Endothelial cell of umbilical vein (primary cell): ENCODE data around the gene NPAS1. TPM values are rescaled to one million over a fixed set of nuclear protein-coding genes. Genes with fewer than 3 reads are reported as not detected.

Source experiments
- BruUV-seq: library from RNA; stranded (reverse); fragments of 400-500 nt; replicated peaks from 2 replicates; lab custom pipeline; 2021; lab: Mats Ljungman, UMichigan
- CTCF ChIA-PET: fragments of 300-600, 350-600 bp; sonication (Branson Sonifier 250); formaldehyde crosslinking; loops from one replicate; lab custom pipeline; 2021; ENCODE audit warnings: antibody characterized with exemption, inconsistent platforms; lab: Charles Lee
- POLR2A ChIA-PET: fragments of 300-600, 350-600 bp; sonication (Branson Sonifier 250); formaldehyde crosslinking; loops from one replicate; lab custom pipeline; 2021; ENCODE audit warnings: antibody characterized with exemption, inconsistent platforms; lab: Charles Lee
- DNase-seq: peaks from one replicate; pipeline ENCODE4 v3.0.0-alpha.2; 2011; ENCODE audit warnings: low read depth, low spot score
- FAIRE-seq: peaks from 2 replicates; lab custom pipeline; 2011; peaks lifted over from hg19 to GRCh38; lab: Jason Lieb, UNC
- H2AFZ ChIP-seq: 2 replicates; pipeline ENCODE4 v1.6.0; 2012; ENCODE audit warnings: low read depth, low read length, control low read depth, inconsistent platforms
- H3K27ac ChIP-seq: 2 replicates; pipeline ENCODE4 v1.5.1; 2011; ENCODE audit warnings: low read depth, mild to moderate bottlenecking, control low read depth, low read length, moderate library complexity; ENCODE audit not compliant: insufficient read depth
- H3K27me3 ChIP-seq, 2 experiments: 2 replicates each; pipeline versions ENCODE4 v1.6.0 to v1.6.1; 2011; ENCODE audit warnings: low read length in 2 of 2, mixed read lengths in 1 of 2; ENCODE audit not compliant: control insufficient read depth in 2 of 2, insufficient read depth in 2 of 2
- H3K36me3 ChIP-seq, 2 experiments: 2 replicates in 1 of 2; 3 replicates in 1 of 2; pipeline ENCODE4 v1.5.1; 2011; ENCODE audit warnings: low read length in 2 of 2, mild to moderate bottlenecking in 1 of 2, moderate library complexity in 1 of 2; ENCODE audit not compliant: control insufficient read depth in 2 of 2, insufficient read depth in 2 of 2; ENCODE audit errors: extremely low read depth in 1 of 2
- H3K4me1 ChIP-seq: 3 replicates; pipeline ENCODE4 v1.5.1; 2011; ENCODE audit warnings: mild to moderate bottlenecking, low read length; ENCODE audit not compliant: control insufficient read depth, insufficient read depth; ENCODE audit errors: extremely low read depth
- H3K4me2 ChIP-seq: 2 replicates; pipeline ENCODE4 v1.6.1; 2011; ENCODE audit warnings: low read length, control low read depth, mixed read lengths; ENCODE audit not compliant: insufficient read depth
- H3K4me3 ChIP-seq, 3 experiments: fragments of 200-600 bp in 1 of 3; sonication (generic), shearing (Covaris generic) in 1 of 3; replicated peaks in 1 of 3; 2 replicates each; pipeline ENCODE4 v1.5.1; 2011 to 2016; ENCODE audit warnings: control low read depth in 3 of 3, low read length in 3 of 3, mild to moderate bottlenecking in 2 of 3, inconsistent platforms in 1 of 3, low read depth in 1 of 3, moderate library complexity in 1 of 3; ENCODE audit not compliant: insufficient read depth in 1 of 3
- H3K79me2 ChIP-seq: 2 replicates; pipeline ENCODE4 v1.6.0; 2012; ENCODE audit warnings: low read length, inconsistent platforms; ENCODE audit not compliant: control insufficient read depth, insufficient read depth
- H3K9ac ChIP-seq: replicated peaks from 2 replicates; pipeline ENCODE3; 2011; ENCODE audit warnings: low read length, control low read depth; ENCODE audit not compliant: insufficient read depth; ENCODE audit errors: extremely low read depth
- H3K9me1 ChIP-seq: replicated peaks from 3 replicates; pipeline ENCODE4 v1.6.0; 2011; ENCODE audit warnings: mild to moderate bottlenecking, low read length; ENCODE audit not compliant: control insufficient read depth, insufficient read depth; ENCODE audit errors: extremely low read depth
- H3K9me3 ChIP-seq: replicated peaks from 2 replicates; pipeline ENCODE4 v1.5.1; 2012; ENCODE audit warnings: low read length, inconsistent platforms; ENCODE audit not compliant: control insufficient read depth, insufficient read depth
- H4K20me1 ChIP-seq: replicated peaks from 2 replicates; pipeline ENCODE3; 2011; ENCODE audit warnings: mild to moderate bottlenecking, low read length; ENCODE audit not compliant: control insufficient read depth, insufficient read depth; ENCODE audit errors: extremely low read depth
- CTCF ChIP-seq, 2 donors: IDR thresholded peaks; 1 replicate in 1 of 2; 2 replicates in 1 of 2; pipeline ENCODE4 v1.5.1; 2011; ENCODE audit warnings: low read length in 2 of 2, mild to moderate bottlenecking in 2 of 2, moderate library complexity in 2 of 2, control low read depth in 1 of 2, inconsistent platforms in 1 of 2, low read depth in 1 of 2; ENCODE audit not compliant: insufficient read depth in 1 of 2; ENCODE audit errors: extremely low read depth in 1 of 2
- EZH2 ChIP-seq: IDR thresholded peaks from 2 replicates; pipeline ENCODE4 v1.6.1; 2012; ENCODE audit warnings: borderline replicate concordance, low read depth, mild to moderate bottlenecking, moderate library complexity, low read length, inconsistent platforms; ENCODE audit not compliant: severe bottlenecking
- FOS ChIP-seq: IDR thresholded peaks from 2 replicates; pipeline ENCODE4 v1.6.1; 2011; ENCODE audit warnings: mild to moderate bottlenecking, low read length, moderate library complexity, borderline replicate concordance; ENCODE audit not compliant: insufficient read depth
- GATA2 ChIP-seq: IDR thresholded peaks from 2 replicates; pipeline ENCODE4 v1.7.0; 2011; ENCODE audit warnings: low read depth, mild to moderate bottlenecking, moderate library complexity, mixed read lengths, low read length; ENCODE audit not compliant: insufficient read length, insufficient read depth
- JUN ChIP-seq: IDR thresholded peaks from 2 replicates; pipeline ENCODE4 v1.6.1; 2011; ENCODE audit warnings: borderline replicate concordance, low read depth; ENCODE audit not compliant: insufficient read length, insufficient read depth
- MYC ChIP-seq: IDR thresholded peaks from one replicate; pipeline ENCODE4 v1.6.1; 2011; ENCODE audit warnings: mild to moderate bottlenecking, low read depth, low read length
- POLR2A ChIP-seq: IDR thresholded peaks from 2 replicates; pipeline ENCODE4 v1.6.1; 2012; ENCODE audit warnings: low read depth, mild to moderate bottlenecking, control low read depth, low read length
- POLR2AphosphoS5 ChIP-seq: IDR thresholded peaks from 2 replicates; pipeline ENCODE4 v1.6.1; 2012; ENCODE audit warnings: low read depth, mild to moderate bottlenecking, control low read depth, low read length, moderate library complexity; ENCODE audit not compliant: insufficient read depth
- dilution Hi-C: fragments of 300-500 bp; cut with MboI; formaldehyde crosslinking; loops from one replicate; pipeline ENCODE4 v1.15.0; 2019; ENCODE audit warnings: low sequenced_read_pairs; ENCODE audit not compliant: extremely low pct_ligation_motif_present
- intact Hi-C: fragments of 100-400 bp; cut with micrococcal nuclease; formaldehyde crosslinking; loops from one replicate; pipeline ENCODE4 v1.10.0; 2022
- polyA plus RNA-seq, 4 experiments: library from polyadenylated mRNA; depleted of rRNA in 3 of 4; stranded (reverse) in 3 of 4; unstranded in 1 of 4; fragments of >200 nt; gene quantifications; 2 replicates each; pipeline versions ENCODE4 v1.2.1 to v1.2.3, GENCODE V29; 2011 to 2012; ENCODE audit warnings: missing spikeins in 1 of 4
- total RNA-seq: library from RNA; stranded (reverse); gene quantifications from 2 replicates; pipeline ENCODE4 v1.2.3, GENCODE V29; 2021
- TF ChIP-seq, protein P1 (sequence below): IDR thresholded peaks from 2 replicates; pipeline ENCODE4 v1.6.1; 2011; ENCODE audit not compliant: insufficient read depth, insufficient read length

Gene NPAS1
- total and polyA plus RNA-seq, 2 donors (not counting 3 experiments of a cell fraction or from before 2014, with no cell fraction given) = 0.18 to 0.62 TPM

DNA sequence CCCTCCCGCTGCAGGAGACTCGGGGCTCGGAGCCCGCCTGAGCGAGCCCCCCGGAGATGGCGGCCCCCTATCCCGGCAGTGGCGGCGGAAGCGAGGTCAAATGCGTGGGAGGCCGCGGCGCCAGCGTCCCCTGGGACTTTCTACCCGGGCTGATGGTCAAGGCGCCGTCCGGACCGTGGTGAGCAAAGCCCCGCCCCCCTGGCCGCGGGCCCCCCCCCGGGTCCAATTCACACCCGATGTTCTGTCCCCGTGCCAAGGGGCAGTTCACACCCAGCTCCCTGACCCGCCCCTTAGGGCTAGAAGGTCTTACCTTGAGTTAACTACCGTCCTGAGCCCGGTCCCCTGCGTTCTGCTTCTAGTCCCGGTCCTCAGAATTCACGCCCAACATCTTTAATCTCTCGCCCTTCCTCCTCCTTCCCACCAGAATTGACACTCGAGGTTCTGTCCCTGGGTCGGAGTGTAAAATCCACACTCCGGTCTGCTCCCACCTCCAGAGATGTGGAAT is 1.4 kb downstream of the NPAS1 start:
- intact Hi-C loops = no loop called here
- H4K20me1 ChIP-seq = no peaks in the 10 kb centered on the region
- no peaks in the 10 kb centered on the region for H3K9me3 ChIP-seq
- no peak overlapping the region for H3K9ac ChIP-seq
- H3K9me1 ChIP-seq = no peaks in the 10 kb centered on the region
- DNase-seq = no peak
- no peak for TF ChIP-seq POLR2AphosphoS5
- TF ChIP-seq POLR2A = no peak
- TF ChIP-seq, protein P1, sequence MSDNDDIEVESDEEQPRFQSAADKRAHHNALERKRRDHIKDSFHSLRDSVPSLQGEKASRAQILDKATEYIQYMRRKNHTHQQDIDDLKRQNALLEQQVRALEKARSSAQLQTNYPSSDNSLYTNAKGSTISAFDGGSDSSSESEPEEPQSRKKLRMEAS = no peak
- TF ChIP-seq JUN = no peak
- TF ChIP-seq MYC = no peak
- TF ChIP-seq GATA2 = no peak
- TF ChIP-seq CTCF (IDR thresholded peaks at IDR 0.05; ENCODE audit: extremely low read depth in 1 of 2, insufficient read depth in 1 of 2, low read depth in 1 of 2, low read length in 2 of 2) = no peak
- TF ChIP-seq EZH2 = no peak
- TF ChIP-seq FOS = no peak
- H2AFZ ChIP-seq = no peak overlapping the region
- dilution Hi-C loops = no loop called here
- H3K4me1 ChIP-seq = peaks cover 17% of the 10 kb centered on the region
- no TSS peak for BruUV-seq
- H3K27ac ChIP-seq = no peak overlapping the region
- H3K4me3 ChIP-seq = peak overlapping the region in 1 of 3 experiments; percentile 23
- peak overlapping the region; percentile 42 for H3K4me2 ChIP-seq
- POLR2A ChIA-PET = no interaction called here
- no peaks in the 10 kb centered on the region for H3K79me2 ChIP-seq
- CTCF ChIA-PET = interaction anchor here (1.5 to 3.5 kb wide), 2 partner anchors 8 to 10 kb away, joined by 6 to 29 read pairs; no protein-coding TSS in a partner anchor
- H3K27me3 ChIP-seq = peaks cover 36 to 48% of the 10 kb centered on the region in 2 experiments
- FAIRE-seq = no peak
- no peaks in the 10 kb centered on the region for H3K36me3 ChIP-seq
